OCI-LY1 (cell line): ENCODE results near the gene FBXO9.

Source experiments
- H2AFZ ChIP-seq: fragments of 200-600 bp; sonication (generic), shearing (Covaris generic); 2 replicates; pipeline ENCODE4 v1.6.0; 2014; ENCODE audit warnings: antibody characterized with exemption, mild to moderate bottlenecking, low read length
- H3F3A ChIP-seq: fragments of 200-600 bp; sonication (generic), shearing (Covaris generic); 2 replicates; pipeline ENCODE4 v1.6.0; 2014; ENCODE audit warnings: mild to moderate bottlenecking, antibody characterized with exemption, low read length, moderate library complexity; ENCODE audit not compliant: insufficient read depth
- H3K27ac ChIP-seq: fragments of 200-600 bp; sonication (generic); 2 replicates; pipeline ENCODE4 v1.5.1; 2014; ENCODE audit warnings: low read length, mixed run types, mild to moderate bottlenecking, low read depth; ENCODE audit not compliant: poor library complexity, severe bottlenecking
- H3K27me3 ChIP-seq: fragments of 200-600 bp; sonication (generic); 2 replicates; pipeline ENCODE4 v1.6.0; 2014; ENCODE audit warnings: antibody characterized with exemption, mild to moderate bottlenecking, low read length, moderate library complexity; ENCODE audit not compliant: insufficient read depth
- H3K36me3 ChIP-seq: fragments of 200-600 bp; sonication (generic); 2 replicates; pipeline ENCODE4 v1.6.1; 2014; ENCODE audit warnings: mild to moderate bottlenecking, antibody characterized with exemption, low read length, moderate library complexity, mixed read lengths; ENCODE audit not compliant: insufficient read depth
- H3K4me1 ChIP-seq: fragments of 200-600 bp; sonication (generic); 2 replicates; pipeline ENCODE4 v1.5.1; 2014; ENCODE audit warnings: mild to moderate bottlenecking, low read length, moderate library complexity; ENCODE audit not compliant: insufficient read depth, severe bottlenecking
- H3K4me2 ChIP-seq: fragments of 200-600 bp; sonication (generic), shearing (Covaris generic); 2 replicates; pipeline ENCODE4 v1.6.1; 2014; ENCODE audit warnings: low read length
- H3K4me3 ChIP-seq: fragments of 200-600 bp; sonication (generic); 2 replicates; pipeline ENCODE4 v1.5.1; 2014; ENCODE audit warnings: low read length, low read depth, mild to moderate bottlenecking, mixed read lengths; ENCODE audit not compliant: poor library complexity, severe bottlenecking
- H3K79me2 ChIP-seq: fragments of 200-600 bp; shearing (Covaris generic); 2 replicates; pipeline ENCODE4 v1.6.1; 2016; ENCODE audit warnings: mixed run types, low read length, mixed read lengths; ENCODE audit not compliant: insufficient read depth
- H3K9ac ChIP-seq: fragments of 200-600 bp; sonication (generic), shearing (Covaris generic); 2 replicates; pipeline ENCODE4 v1.6.1; 2014; ENCODE audit warnings: mild to moderate bottlenecking, low read length, mixed read lengths
- H3K9me2 ChIP-seq: fragments of 200-600 bp; sonication (generic), shearing (Covaris generic); 2 replicates; pipeline ENCODE4 v1.6.1; 2014; ENCODE audit warnings: low read depth, mild to moderate bottlenecking, low read length, mixed read lengths
- H3K9me3 ChIP-seq: fragments of 200-600 bp; shearing (Covaris generic); 2 replicates; pipeline ENCODE4 v1.6.1; 2014; ENCODE audit warnings: low read length, mixed read lengths
- H4K20me1 ChIP-seq: fragments of 200-600 bp; sonication (generic), shearing (Covaris generic); 2 replicates; pipeline ENCODE4 v1.6.0; 2016; ENCODE audit warnings: mild to moderate bottlenecking, low read length; ENCODE audit not compliant: insufficient read depth
- EZH2 ChIP-seq: fragments of 200-600 bp; sonication (generic), shearing (Covaris generic); IDR thresholded peaks from 2 replicates; pipeline ENCODE4 v1.8.0; 2017; ENCODE audit warnings: borderline replicate concordance, mixed run types, mild to moderate bottlenecking, antibody characterized with exemption, low read length, moderate library complexity, mixed read lengths
- TF ChIP-seq, protein P1 (sequence below): fragments of 200-600 bp; sonication (generic), shearing (Covaris generic); IDR thresholded peaks from 2 replicates; pipeline ENCODE4 v1.5.1; 2017; ENCODE audit warnings: mild to moderate bottlenecking, antibody characterized with exemption, low read length, moderate library complexity, mixed read lengths

The FBXO9 gene

GRCh38 chr6:53130569-53131290, 65.5 kb downstream of the FBXO9 start:
- Histone ChIP-seq H3K9me2 (no peaks in the 10 kb centered on the region), H3K79me2 (no peaks in the 10 kb centered on the region), H3K9ac (no peak overlapping the region), H4K20me1 (no peaks in the 10 kb centered on the region), H3K4me2 (no peak overlapping the region), H3K36me3 (no peaks in the 10 kb centered on the region), H3K4me1 (peaks cover 15% of the 10 kb centered on the region), H3K4me3 (no peak overlapping the region), H3K27ac (no peak overlapping the region), H3K27me3 (no peaks in the 10 kb centered on the region), H3K9me3 (no peaks in the 10 kb centered on the region), H3F3A (no peaks in the 10 kb centered on the region), H2AFZ (no peak overlapping the region)
- TF ChIP-seq, protein P1, sequence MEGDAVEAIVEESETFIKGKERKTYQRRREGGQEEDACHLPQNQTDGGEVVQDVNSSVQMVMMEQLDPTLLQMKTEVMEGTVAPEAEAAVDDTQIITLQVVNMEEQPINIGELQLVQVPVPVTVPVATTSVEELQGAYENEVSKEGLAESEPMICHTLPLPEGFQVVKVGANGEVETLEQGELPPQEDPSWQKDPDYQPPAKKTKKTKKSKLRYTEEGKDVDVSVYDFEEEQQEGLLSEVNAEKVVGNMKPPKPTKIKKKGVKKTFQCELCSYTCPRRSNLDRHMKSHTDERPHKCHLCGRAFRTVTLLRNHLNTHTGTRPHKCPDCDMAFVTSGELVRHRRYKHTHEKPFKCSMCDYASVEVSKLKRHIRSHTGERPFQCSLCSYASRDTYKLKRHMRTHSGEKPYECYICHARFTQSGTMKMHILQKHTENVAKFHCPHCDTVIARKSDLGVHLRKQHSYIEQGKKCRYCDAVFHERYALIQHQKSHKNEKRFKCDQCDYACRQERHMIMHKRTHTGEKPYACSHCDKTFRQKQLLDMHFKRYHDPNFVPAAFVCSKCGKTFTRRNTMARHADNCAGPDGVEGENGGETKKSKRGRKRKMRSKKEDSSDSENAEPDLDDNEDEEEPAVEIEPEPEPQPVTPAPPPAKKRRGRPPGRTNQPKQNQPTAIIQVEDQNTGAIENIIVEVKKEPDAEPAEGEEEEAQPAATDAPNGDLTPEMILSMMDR = no peak
- TF ChIP-seq EZH2 = no peak

GRCh38 chr6:53133961-53134360, 68.8 kb downstream of the FBXO9 start:
- Histone ChIP-seq H4K20me1 (no peaks in the 10 kb centered on the region), H3K9ac (no peak overlapping the region), H3K27ac (peak overlapping the region; percentile 19), H3F3A (no peaks in the 10 kb centered on the region), H3K9me3 (no peaks in the 10 kb centered on the region), H3K4me2 (no peak overlapping the region), H3K27me3 (no peaks in the 10 kb centered on the region), H3K9me2 (no peaks in the 10 kb centered on the region), H3K36me3 (no peaks in the 10 kb centered on the region), H3K4me1 (peaks cover 19% of the 10 kb centered on the region), H3K79me2 (no peaks in the 10 kb centered on the region), H3K4me3 (no peak overlapping the region), H2AFZ (no peak overlapping the region)
- TF ChIP-seq EZH2 = no peak
- TF ChIP-seq, protein P1 = no peak

- Histone ChIP-seq H3K9ac (no peak overlapping the region), H3K4me2 (peak overlapping the region; percentile 22; the same call in 1 of the 2 replicates), H3K36me3 (no peaks in the 10 kb centered on the region), H3K9me2 (no peaks in the 10 kb centered on the region), H4K20me1 (no peaks in the 10 kb centered on the region), H3F3A (no peaks in the 10 kb centered on the region), H3K4me1 (peaks cover 19% of the 10 kb centered on the region), H3K4me3 (no peak overlapping the region), H3K27me3 (no peaks in the 10 kb centered on the region), H2AFZ (no peak overlapping the region), H3K9me3 (no peaks in the 10 kb centered on the region), H3K27ac (peak overlapping the region; percentile 62), H3K79me2 (no peaks in the 10 kb centered on the region)
- TF ChIP-seq EZH2 = no peak
Measured at GRCh38 chr6:53134601-53135235, 69.5 kb downstream of the FBXO9 start.
